ENCODE data around the gene BTG4. TPM values are rescaled to one million over a fixed set of nuclear protein-coding genes. Genes with fewer than 3 reads are reported as not detected.

The BTG4 gene
- total and polyA plus RNA-seq, 9 donors, result 0.34 TPM; not detected in 8

DNA sequence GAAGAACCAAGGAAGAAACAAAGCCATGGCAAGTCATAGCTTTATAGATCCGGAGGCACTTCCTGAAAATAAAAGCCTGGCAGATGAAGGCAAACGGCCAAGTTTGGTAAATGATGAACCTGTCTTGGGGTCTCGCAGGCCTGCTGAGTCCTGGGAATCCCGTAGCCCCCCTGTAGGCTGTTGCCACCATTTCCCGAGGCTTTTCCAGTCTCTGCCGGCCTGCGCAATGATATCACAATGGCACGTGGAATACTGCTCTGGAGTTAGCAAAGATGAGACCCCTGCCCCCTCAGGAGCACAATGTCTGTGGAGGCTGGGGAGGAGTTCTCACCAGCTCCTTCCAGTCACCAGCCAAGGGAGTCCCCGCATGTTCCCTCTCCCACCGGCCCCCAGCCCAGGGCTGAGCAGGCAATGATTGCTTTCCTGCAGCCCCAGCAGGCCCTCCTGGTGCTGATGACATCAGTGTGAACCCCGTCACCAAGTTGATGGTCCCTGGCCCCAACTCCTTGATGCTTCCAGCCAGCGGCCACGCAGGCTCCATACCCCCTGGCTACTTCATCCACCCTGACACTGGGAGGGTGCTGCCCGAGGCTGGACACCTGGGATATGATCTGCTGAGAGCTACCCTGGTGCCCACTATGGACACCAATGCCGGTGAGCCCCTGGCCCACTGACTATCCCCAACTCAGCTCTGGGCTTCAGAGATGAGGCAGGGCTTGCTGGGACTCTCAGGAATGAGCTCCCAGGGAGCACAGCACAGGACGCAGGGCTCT is 55.9 kb downstream of the BTG4 start:
- Histone ChIP-seq H3K36me3 (no peaks in the 10 kb centered on the region), H3K27ac (no peak overlapping the region), H3K9me3 (no peaks in the 10 kb centered on the region), H3K27me3 (no peaks in the 10 kb centered on the region), H3K4me3 (no peak overlapping the region), H3K4me1 (ENCODE audit: insufficient read depth) (no peaks in the 10 kb centered on the region)
- 85 to 89% (median 89%) methylated on average over 16 of the region's 16 CpGs for WGBS, 3 donors
- no peak for DNase-seq
- intact Hi-C loops (cut with DNase I), result no loop called here
- TF ChIP-seq, protein P1, sequence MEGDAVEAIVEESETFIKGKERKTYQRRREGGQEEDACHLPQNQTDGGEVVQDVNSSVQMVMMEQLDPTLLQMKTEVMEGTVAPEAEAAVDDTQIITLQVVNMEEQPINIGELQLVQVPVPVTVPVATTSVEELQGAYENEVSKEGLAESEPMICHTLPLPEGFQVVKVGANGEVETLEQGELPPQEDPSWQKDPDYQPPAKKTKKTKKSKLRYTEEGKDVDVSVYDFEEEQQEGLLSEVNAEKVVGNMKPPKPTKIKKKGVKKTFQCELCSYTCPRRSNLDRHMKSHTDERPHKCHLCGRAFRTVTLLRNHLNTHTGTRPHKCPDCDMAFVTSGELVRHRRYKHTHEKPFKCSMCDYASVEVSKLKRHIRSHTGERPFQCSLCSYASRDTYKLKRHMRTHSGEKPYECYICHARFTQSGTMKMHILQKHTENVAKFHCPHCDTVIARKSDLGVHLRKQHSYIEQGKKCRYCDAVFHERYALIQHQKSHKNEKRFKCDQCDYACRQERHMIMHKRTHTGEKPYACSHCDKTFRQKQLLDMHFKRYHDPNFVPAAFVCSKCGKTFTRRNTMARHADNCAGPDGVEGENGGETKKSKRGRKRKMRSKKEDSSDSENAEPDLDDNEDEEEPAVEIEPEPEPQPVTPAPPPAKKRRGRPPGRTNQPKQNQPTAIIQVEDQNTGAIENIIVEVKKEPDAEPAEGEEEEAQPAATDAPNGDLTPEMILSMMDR (IDR thresholded peaks at IDR 0.05), result no peak
- no peak for TF ChIP-seq POLR2A (IDR thresholded peaks at IDR 0.05)
- no peak for TF ChIP-seq EP300 (IDR thresholded peaks at IDR 0.05)

DNA sequence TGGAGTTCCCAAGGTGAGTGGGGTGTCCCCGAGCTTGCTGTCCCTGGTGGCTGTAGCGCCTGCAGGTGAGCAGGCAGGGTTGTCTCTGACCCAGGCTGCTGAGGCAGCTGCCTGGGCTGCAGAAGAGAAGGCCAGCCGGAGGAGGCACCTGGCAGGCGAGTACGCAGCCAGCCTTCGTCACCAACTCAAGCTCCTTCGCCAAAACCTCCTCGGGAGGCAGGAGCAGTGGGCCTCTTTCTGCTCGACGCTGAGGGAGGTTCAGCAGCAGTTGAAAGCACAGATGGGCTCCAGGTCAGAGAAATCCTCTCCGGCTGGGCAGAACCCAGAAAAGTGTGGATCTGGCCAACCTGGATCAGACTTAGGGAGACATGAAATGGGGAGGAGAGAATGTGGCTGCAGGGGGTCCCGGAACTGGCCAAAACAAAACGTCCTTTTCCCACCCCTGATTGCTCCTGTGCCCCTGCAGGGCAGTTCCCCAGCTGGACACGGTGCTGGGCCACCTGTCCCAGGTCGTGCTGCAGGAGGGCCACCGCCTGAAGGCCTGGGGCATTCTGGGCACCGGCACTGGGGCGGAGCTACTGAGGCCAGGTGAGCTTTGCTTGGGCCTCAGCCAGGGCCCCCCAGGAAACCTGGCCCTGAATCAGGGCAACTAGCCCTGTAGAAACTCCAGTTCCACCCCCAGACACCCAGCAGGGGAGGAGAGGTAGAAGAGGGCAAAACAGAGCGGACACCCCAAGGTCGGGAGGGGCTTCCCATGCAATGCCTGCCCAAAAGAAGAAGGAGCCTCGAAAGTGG is 56.7 kb downstream of the BTG4 start:
- no peaks in the 10 kb centered on the region for H3K9me3 ChIP-seq
- 63 to 77% (median 66%) methylated on average over 20 to 21 of the region's 21 CpGs for WGBS, 3 donors
- H3K36me3 ChIP-seq, result no peaks in the 10 kb centered on the region
- no peaks in the 10 kb centered on the region for H3K27me3 ChIP-seq
- H3K4me1 ChIP-seq (ENCODE audit: insufficient read depth), result no peaks in the 10 kb centered on the region
- no peak overlapping the region for H3K27ac ChIP-seq
- TF ChIP-seq POLR2A (IDR thresholded peaks at IDR 0.05), result no peak
- H3K4me3 ChIP-seq, result no peak overlapping the region
- DNase-seq, result no peak
- intact Hi-C loops (cut with DNase I), result no loop called here

DNA sequence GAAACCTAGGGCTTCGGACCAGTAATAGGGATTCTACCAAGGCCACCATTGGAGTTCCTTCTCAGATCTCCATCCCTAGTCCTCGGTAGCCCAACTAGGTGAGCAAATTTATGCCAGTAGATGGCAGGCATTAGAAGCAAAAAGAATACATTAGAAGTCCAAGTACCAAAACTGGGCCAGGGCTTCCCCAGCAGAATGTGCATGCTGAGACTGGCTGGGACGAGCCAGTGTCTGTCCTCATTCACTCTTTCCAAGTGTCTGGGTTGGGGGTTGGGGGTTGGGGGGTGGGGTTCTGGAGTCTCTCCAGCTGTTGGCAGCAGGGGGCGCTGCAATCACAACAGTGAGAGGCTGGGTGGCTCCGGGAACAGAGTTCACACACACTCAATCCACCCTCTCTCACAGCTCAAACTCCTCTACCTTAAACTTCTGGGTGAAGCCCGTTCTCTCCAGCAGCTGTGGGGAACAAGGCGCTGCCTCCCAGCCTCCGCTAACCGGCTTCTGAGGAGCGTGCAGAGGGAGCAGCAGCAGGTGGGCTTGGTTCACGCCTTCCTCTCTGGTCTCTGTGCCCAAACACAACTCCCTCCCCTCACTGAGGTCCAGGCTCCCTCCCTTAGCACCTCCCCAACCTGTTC is 57.5 kb downstream of the BTG4 start:
- TF ChIP-seq EP300 (IDR thresholded peaks at IDR 0.05) (no peak), POLR2A (IDR thresholded peaks at IDR 0.05) (no peak)
- TF ChIP-seq, protein P1 (IDR thresholded peaks at IDR 0.05), result no peak
- Histone ChIP-seq H3K9me3 (no peaks in the 10 kb centered on the region), H3K36me3 (no peaks in the 10 kb centered on the region), H3K27ac (no peak overlapping the region), H3K27me3 (no peaks in the 10 kb centered on the region), H3K4me1 (ENCODE audit: insufficient read depth) (no peaks in the 10 kb centered on the region), H3K4me3 (no peak overlapping the region)
- intact Hi-C loops (cut with DNase I), result no loop called here
- DNase-seq, result no peak
- WGBS, 3 donors, result 32 to 48% (median 40%) methylated on average over 11 of the region's 11 CpGs

DNA sequence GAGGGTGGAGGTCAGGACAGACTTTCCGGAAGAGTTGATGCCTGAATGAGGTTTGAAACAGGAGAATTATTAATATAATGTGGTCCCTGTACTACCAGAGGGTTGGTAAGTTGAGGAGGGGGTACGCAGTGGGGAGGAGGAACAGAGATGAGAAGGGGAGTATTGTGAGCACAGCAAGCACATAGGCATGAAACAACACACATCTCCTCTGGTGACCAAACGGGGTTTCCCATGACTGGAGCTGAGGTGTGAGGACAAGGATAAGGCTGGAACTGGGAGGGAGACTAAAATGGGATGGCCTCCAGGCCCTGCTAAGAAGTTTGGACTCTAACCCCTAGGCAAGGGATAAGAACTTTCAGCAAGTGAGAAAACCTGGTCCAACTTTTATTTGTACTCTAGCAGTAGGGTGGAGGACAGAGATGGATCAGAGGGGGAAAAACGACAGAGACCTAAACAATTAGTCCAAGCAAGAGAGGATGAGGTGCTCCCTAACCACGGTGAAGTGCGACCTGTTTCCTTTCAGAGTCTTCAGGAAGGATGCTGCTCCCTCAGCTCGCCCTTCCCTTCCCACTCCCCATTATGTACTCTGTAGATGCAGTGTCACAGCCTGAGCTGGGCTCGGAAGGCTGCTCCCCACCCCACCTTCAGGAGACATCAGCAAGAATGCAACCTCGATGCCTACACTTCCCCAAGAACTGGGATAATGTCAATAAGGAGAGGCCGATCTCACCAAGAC is 59.2 kb downstream of the BTG4 start:
- no peak for DNase-seq
- TF ChIP-seq EP300 (IDR thresholded peaks at IDR 0.05), result no peak
- TF ChIP-seq, protein P1 (IDR thresholded peaks at IDR 0.05), result no peak
- TF ChIP-seq POLR2A (IDR thresholded peaks at IDR 0.05), result no peak
- no peaks in the 10 kb centered on the region for H3K36me3 ChIP-seq
- no peak overlapping the region for H3K4me3 ChIP-seq
- 73 to 77% (median 75%) methylated on average over 10 of the region's 10 CpGs for WGBS, 3 donors
- H3K27ac ChIP-seq, result no peak overlapping the region
- no peaks in the 10 kb centered on the region for H3K27me3 ChIP-seq
- no peaks in the 10 kb centered on the region for H3K9me3 ChIP-seq
- intact Hi-C loops (cut with DNase I), result no loop called here
- no peaks in the 10 kb centered on the region for H3K4me1 ChIP-seq (ENCODE audit: insufficient read depth)
